GM21526 (cell line): ENCODE measurements around the gene TGFBR3.

Source experiments
- ATAC-seq: cut with Tn5 transposase; IDR thresholded peaks from one replicate; pipeline ENCODE4 v1.9.1; 2021; ENCODE audit warnings: moderate library complexity; ENCODE audit not compliant: unreplicated experiment, low FRiP score

TGFBR3 gene

GRCh38 chr1:91828583-91829281, 57.2 kb downstream of the TGFBR3 start:
- no peak for ATAC-seq

GRCh38 chr1:91827459-91828321, 58.3 kb downstream of the TGFBR3 start:
- ATAC-seq, result no peak

DNA sequence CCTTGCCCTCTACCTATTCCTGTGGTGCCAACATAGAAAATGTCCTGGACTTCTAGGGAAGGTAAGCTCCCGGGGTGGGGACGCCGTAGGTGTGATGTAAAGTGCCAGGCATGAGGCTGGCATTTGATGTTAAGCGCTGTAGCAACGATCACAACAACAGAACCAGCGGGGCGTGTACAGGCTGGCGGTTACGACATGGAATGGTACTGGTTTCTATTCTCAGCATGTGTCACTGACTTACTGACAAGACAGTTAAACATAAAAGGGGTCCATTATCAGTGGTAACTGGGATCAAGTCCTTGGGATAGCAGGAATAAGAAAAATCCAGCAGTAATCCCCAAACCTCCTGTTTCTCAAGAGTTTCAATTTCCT, 58.9 kb downstream of the TGFBR3 start:
- no peak for ATAC-seq

- ATAC-seq, result no peak
Measured at GRCh38 chr1:91826649-91827048, 59.3 kb downstream of the TGFBR3 start.

GRCh38 chr1:91826248-91826647, 59.7 kb downstream of the TGFBR3 start:
- no peak for ATAC-seq

- no peak for ATAC-seq
Measured at GRCh38 chr1:91821126-91821868, 64.7 kb downstream of the TGFBR3 start.

DNA sequence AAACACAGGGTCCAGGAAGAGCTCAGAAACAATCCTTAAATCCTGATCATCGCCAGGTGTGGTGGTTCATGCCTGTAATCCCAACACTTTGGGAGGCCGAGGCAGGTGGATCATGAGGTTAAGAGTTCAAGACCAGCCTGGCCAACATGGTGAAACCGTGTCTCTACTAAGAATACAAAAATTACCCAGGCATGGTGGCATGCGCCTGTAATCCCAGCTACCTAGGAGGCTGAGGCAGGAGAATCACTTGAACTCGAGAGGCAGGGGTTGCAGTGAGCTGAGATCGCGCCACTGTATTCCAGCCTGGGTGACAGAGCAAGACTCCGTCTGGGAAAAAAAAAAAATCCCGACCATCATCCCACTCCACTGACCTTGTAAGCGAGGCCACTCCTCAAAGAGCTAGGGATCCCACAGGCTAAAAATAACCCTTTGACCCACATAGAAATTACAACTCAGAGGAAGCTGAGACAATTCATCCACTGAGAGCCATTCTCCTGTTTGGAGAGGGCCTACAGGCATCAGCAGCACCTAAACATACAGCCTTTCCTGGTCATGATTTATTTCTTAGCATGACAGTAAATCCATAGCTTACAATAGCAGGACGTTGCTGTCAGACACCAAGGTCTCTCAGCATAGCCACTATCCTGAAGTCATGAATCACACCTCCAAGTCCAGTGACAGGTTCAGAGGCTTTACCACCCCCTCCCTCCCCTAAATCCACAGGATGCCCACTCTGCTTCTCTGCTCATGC, 66.7 kb downstream of the TGFBR3 start:
- ATAC-seq, result no peak

GRCh38 chr1:91818713-91818975, 67.3 kb downstream of the TGFBR3 start:
- no peak for ATAC-seq

GRCh38 chr1:91817211-91817905, 68.6 kb downstream of the TGFBR3 start:
- no peak for ATAC-seq

DNA sequence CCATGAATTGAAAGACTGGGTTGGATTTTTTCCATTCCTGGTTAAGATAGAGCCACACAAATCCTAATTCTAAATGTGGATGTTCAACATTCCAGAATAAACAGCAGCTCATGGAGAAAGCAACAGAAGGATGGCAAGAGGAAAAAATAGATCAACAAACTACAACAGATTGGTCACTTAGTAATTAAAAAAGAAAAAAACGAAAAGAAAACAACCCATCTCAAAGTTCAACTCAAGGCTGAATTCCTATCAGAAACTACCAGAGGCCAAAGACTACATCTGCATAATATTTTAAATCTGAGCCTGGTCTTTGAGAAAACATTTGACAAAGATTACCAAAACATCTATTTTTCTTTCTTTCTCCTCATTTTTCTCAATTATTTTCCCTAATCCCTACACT, 69.9 kb downstream of the TGFBR3 start:
- ATAC-seq, result no peak

GRCh38 chr1:91814448-91814847, 71.5 kb downstream of the TGFBR3 start:
- ATAC-seq, result no peak

- no peak for ATAC-seq
Measured at GRCh38 chr1:91813813-91814212, 72.1 kb downstream of the TGFBR3 start.

DNA sequence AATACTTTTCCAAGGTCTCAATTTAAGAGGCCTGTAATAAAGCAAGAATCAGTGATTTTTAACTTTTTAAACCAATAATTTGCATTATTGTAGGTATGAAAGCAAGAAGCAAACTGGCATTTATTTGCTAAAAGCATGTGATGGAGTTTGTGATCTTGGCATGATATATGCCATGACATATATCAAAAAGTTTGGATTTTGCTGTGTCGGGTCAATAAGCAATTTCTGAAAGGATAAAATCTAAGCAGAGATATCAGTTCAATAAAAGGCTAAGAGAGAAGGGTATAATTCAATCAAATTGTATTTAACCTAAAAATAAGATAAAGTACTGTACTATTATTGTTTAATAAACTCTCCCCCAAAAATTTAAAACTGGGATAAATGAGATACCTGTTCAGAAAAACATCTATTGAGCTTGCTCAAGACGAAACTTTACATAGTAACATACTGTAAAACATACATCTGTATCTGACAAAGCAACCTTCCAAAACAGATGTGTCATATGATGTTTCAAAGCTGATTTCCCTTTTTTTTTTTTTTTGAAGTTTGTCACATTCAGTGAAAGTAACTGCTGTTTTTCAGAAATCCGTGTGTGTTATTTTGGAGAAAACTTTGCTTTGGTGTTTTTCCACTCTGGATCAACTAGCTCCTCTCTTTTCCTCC, 74.5 kb downstream of the TGFBR3 start:
- no peak for ATAC-seq

DNA sequence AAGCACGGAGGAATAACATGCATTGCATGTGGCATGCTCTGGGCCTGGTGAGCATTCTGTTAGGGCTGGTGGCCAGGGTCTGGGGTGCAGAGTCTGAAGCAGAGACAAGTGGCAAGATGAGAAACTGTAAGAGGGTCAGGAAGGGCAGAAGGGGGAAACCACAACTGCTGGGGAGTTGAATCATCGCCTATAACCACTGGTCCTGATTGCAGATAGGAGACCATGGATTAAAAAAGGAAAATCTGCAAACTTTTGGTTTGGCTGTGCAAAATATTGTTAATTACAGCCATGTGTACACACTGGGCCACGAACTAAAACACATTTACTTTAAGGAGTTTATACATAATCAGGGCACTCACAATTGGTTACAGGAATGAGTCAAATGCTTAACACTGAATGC, 76.6 kb downstream of the TGFBR3 start:
- no peak for ATAC-seq

GRCh38 chr1:91807921-91808620, 77.9 kb downstream of the TGFBR3 start:
- ATAC-seq, result no peak

- ATAC-seq, result no peak
Measured at GRCh38 chr1:91806769-91807700, 78.9 kb downstream of the TGFBR3 start.

- no peak for ATAC-seq
Measured at GRCh38 chr1:91806181-91806768, 79.7 kb downstream of the TGFBR3 start.

- ATAC-seq, result no peak
Measured at GRCh38 chr1:91805311-91805801, 80.6 kb downstream of the TGFBR3 start.
